Stomach (tissue), 4 donors: ENCODE results near the gene MANSC1.
"Not testable (repeated sequence)": the region's sequence is repeated elsewhere in the genome, so short reads cannot be mapped to it uniquely, and the experiment has no call there.

Experiments
- CTCF ChIP-seq, 7 experiments: fragments of 450-650 bp in 4 of 7; fragments of 200-600 bp in 3 of 7; sonication (generic) in 3 of 7; IDR thresholded peaks; one replicate each; pipeline ENCODE4 v1.5.1; 2016 to 2019; ENCODE audit warnings: antibody characterized with exemption in 7 of 7, control low read depth in 2 of 7, mild to moderate bottlenecking in 1 of 7
- POLR2A ChIP-seq, 4 donors: fragments of 450-650 bp; IDR thresholded peaks; one replicate each; pipeline ENCODE4 v1.6.1; 2016; ENCODE audit warnings: antibody characterized with exemption in 4 of 4, control low read depth in 2 of 4, mild to moderate bottlenecking in 1 of 4, moderate library complexity in 1 of 4
- POLR2AphosphoS5 ChIP-seq, 3 donors: sonication (generic); formaldehyde crosslinking; IDR thresholded peaks; one replicate each; pipeline ENCODE4 v1.6.1; 2016; ENCODE audit warnings: antibody characterized with exemption in 3 of 3

DNA sequence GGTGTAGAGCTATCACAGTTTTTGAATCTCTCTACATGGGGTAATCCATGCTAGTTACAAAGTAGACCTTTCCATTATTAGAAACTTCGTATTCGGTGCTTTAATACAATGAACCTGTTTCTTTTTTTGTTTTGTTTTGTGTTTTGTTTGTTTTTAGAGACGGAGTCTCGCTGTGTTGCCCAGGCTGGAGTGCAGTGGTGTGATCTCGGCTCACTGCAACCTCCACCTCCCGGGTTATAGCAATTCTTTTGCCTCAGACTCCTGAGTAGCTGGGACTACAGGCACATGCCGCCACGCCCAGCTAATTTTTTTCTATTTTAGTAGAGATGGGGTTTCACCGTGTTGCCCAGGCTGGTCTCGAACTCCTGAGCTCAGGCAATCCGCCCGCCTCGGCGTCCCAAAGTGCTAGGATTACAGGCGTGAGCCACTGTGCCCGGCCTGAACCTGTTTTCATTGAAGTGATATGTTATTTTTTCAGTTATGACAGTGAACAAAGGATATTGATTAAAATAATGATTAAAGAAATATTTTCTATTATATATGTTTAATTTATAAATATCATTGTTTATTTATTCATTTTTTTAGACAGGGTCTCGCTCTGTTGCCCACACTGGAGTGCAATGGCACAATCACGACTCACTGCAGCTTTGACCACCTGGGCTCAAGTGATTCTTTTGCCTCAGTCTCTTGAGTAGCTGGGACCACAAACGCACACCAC is 1.6 kb upstream of the MANSC1 start:
- TF ChIP-seq POLR2AphosphoS5, CTCF, POLR2A (IDR thresholded peaks at IDR 0.05): not testable (repeated sequence)
